Epithelial cell of prostate (primary cell): ENCODE data around the gene RAN.
"Not testable (repeated sequence)": the region's sequence is repeated elsewhere in the genome, so short reads cannot be mapped to it uniquely, and the experiment has no call there.

Experiments used
- DNase-seq: peaks from one replicate; pipeline ENCODE4 v3.0.0-alpha.2; 2011; ENCODE audit warnings: low read depth, low spot score
- H3K27ac ChIP-seq: fragments of 450-650 bp; 2 replicates; pipeline ENCODE4 v1.5.1; 2017; ENCODE audit warnings: mild to moderate bottlenecking

Gene RAN

DNA sequence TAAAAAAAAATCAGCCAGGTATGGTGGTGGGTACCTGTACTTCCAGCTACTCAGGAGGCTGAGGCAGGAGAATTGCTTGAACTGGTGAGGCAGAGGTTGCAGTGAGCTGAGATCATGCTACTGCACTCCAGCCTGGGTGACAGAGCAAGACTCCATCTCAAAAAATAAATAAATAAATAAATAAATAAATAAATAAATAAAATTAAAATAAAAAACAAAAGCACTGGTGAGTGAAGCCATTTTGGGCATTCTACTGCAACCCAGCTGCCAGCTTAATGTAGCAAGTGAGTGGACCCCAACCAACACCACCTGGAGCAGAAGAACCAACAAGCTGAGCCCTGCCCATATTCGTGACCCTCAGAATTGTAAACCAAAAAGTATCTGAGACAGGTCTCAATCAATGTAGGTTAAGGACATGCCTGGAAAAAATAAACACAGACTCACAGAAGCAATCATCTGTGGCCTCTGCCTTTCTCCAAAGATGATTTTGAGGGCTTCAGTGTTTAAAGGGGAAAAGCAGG lies 23.0 kb upstream of the RAN start:
- H3K27ac ChIP-seq, DNase-seq: not testable (repeated sequence)

DNA sequence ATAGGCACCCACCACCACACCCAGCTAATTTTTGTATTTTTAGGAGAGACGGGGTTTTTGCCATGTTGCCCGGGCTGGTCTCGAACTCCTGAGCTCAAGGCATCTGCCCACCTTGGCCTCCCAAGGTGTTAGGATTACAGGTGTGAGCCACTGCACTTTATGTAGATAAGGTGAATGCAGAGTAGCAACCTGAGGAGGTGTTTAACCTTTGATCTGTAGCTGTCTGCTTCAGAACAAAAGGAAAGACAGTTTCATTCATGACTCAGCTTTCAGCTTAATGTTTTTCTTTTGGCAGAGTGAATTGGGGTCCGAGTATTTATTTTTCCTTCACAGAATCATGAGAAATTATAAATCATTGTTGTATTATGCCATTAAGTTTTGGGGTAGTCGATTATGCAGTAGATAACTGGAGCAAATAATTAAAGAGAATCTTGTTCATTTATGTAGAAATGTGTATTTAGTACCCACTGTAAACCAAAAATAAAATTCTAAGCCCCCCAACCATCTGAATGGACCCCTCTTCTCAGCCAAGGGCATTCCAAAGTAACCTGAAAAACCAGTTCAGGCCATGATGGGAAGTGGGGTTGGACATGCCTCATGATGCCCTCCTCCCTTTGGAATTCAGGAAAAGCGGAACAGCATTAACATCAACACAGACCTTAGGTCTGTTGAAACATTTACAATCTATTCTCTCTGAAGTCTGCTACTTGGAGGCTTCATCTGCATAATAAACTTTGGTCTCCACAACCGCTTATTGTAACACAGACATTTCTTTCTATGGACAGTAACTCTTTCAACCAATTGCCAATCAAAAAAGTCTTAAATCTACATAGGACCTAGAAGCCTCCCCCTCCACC lies 22.1 kb upstream of the RAN start:
- no peak for DNase-seq
- H3K27ac ChIP-seq = peak overlapping the region; percentile 8

DNA sequence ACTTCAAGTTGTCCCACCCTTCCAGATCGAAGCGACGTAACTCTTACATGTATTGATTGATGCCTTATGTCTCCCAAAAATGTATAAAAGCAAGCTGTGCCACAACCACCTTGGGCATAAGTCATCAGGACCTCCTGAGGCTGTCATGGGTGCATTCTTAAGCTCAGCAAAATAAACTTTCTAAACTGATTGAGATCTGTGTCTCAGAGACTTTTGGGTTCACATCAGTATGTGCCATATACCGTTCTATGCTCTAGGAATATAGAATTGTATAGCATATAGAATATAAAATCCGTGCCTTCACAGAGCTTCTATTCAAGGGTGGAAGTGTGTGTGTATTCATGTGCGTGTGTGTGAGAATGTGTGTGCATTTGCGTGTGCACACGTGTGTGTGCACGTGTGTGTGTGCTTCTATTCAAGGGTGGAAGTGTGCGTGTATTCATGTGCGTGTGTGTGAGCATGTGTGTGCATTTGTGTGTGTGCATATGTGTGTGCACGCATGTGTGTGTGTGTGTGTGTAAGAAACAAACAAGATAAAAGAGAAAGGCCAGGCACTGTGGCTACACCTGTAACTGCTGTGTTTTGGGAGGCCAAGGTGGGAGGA lies 21.3 kb upstream of the RAN start:
- H3K27ac ChIP-seq = no peak overlapping the region
- DNase-seq = no peak

DNA sequence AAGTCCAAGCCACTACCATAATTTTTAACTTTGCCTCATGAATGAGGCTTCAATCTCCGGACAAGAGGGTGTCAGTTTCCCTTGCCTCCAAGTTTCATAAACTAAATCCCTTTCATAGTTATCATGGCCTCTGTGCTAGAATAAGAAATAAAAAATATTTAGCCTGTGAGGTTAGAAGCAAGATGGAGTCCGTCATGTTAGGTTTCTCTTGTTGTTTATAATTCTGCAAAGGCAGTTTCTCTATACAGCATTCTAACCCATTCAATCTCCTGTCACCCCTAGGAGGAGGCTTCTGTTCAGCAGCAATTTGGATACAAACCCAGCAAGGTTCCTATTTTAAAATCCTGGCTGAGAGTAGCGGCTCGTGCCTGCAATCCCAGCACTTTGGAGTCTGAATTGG lies 15.8 kb upstream of the RAN start:
- no peak for DNase-seq

DNA sequence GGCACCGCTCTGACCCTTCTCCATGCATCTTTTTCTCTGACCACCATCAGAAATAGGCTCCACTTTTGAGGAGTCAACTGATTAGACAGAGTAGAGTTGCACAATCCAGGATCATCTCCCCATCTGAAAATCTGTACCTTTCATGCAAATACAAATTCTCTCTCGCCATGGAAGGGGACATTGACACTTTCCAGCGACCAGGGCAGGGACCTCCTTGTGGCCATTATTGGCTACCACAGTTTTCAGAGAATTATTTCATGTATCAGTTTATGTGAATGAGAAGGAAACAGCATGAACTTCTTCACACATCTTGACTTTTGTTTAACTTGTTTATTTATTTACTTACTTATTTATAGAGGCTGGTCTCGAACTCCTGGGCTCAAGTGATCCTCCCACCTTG lies 13.8 kb upstream of the RAN start:
- no peak overlapping the region for H3K27ac ChIP-seq
- no peak for DNase-seq

More for the DNA sequence above, 15.8 kb upstream of the RAN start:
- no peak overlapping the region for H3K27ac ChIP-seq

DNA sequence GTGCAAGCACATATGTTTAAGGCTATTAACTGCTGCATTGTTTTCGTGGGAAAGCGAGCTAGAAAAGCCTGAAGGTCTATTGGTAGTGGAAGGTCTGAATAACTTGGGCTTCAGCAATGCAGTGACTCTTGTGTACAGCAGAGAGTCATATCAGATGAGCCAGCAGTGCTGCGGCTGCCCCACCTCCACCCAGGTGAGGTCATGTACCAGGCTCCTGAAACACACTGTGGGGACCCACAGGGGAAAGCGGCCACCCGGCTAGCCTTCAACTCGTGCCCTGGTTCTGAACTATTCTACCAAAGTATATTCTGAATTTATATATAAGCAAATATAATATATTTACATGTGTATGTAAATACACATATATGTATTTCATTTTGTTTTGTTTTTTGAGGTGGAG lies 12.7 kb upstream of the RAN start:
- H3K27ac ChIP-seq = no peak overlapping the region
- DNase-seq = no peak

DNA sequence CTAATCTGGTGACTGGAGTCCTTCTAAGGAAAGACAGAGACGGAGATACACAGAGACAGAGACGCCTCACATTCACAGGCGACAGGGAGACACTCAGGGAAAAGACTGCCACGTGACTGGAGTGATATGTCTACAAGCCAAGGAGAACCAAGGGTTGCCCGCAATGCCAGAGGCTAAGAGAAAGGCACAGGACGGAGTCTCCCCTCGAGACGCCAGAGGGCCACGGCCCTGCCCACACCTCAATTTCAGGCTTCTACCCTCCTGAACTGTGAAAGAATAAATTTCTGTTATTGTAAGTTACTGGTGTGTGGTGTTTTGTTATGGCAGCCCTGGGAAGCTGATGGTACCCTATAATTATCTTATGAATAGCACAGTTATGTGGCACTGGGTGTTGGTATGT lies 11.6 kb upstream of the RAN start:
- no peak for DNase-seq
- H3K27ac ChIP-seq = no peak overlapping the region

DNA sequence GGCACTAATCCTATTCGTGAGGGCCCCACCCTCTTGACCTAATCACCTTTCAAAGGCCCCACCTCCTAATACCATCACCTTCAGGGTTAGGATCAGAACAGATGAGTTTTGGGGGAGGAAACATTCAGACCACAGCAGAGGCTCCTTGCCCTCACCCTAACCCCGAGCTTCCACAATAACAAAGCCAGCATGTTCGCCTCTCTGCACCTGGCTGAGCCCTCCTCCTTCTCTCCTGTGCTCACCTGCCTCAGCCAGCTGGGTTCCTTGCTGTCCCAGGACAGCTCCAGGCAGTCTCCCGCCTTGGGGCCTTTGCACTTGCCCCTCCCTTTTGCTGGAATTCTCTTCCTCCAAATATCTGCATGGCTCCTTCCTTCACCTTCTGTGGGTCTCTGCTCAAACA lies 9.7 kb upstream of the RAN start:
- no peak for DNase-seq
- H3K27ac ChIP-seq = no peak overlapping the region

DNA sequence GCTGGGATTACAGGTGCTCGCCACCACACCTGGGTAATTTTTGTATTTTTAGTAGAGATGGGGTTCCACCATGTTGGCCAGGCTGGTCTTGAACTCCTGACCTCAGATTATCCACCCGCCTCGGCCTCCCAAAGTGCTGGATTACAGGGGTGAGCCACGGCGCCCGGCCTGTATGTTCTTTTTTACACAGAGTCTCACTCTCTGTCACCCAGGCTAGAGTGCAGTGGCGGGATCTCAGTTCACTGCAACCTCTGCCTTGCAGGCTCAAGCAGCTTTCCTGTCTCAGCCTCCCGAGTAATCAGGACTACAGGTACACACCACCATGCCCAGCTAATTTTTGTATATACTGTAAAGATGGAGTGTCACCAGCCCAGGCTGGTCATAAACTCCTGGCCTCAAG lies 9.1 kb upstream of the RAN start:
- DNase-seq, H3K27ac ChIP-seq: not testable (repeated sequence)

DNA sequence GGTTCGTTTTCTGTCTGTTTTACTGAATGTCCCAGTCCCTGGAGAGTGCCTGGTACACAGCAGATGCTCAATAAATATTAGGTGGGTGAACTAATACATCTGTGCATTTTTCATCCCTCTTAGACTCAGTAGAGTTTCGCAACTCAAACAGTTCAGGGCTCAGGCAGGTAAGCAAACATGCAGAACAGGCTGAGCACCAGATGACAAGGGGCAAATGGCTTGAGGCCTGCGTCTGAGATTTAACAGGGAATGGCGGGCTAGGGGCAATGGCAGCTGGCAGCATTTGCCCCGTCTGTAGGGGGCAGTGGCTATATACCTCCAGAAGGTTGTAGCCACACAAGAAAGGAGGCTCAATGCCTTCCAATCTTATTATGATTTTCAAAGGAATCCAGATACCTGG lies 8.6 kb upstream of the RAN start:
- no peak for DNase-seq
- no peak overlapping the region for H3K27ac ChIP-seq

DNA sequence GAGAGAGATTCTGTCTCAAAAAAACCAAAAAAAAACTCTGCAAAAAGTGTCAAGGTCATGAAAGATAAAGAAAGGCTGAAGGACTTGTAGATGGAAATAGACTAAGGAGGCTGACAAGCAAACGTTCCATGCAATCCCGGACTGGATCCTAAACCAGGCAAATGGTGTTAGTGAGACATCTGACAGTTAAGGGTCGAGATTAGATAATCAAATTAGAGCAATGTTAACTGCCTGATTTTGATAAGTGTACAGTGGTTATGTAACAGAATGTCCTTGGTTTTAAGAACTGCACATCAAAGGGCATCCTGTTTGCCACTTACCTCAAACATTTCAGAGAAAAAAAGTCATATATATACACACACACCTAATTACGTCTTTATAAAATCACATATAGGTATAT lies 3.5 kb upstream of the RAN start:
- no peak overlapping the region for H3K27ac ChIP-seq
- no peak for DNase-seq

DNA sequence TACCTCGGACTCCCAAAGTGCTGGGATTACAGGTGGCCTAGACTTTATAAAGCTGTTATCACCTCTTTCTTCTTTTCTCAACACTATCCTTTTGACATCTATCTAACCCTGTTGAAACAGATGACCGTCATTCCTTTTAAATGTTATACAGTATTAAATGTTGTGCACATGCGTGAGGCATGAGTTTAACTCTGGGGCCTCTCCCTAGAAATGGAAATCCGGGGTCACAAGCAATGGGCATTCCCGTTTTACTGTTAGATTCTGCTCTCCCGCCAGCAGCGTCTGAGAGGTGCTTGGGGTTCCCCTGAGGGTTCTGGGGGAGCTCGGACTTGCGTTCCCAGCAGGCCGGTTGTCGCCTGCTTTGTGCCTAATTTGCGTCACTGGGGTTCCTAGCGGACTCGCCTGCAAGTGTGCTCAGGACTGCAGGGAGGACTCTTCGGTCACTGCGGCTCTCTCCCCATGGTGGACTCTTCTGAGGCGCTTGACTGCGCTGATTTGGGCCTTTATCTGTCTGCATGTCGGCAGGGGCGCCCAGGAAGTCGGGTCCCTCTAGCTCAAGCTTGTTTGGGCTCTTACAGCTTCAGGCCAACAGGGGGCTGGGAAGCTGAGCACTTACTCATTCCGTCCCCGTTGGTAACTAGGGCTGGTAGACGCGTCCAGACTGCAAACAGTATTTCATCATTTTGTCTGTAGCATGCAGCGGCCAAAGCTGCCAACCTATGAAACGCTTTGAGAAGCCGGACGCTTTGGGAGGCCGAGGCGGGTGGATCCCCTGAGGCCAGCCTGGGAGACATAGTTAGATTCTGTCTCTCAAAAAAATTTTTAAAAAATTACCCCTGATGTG lies 1.2 kb upstream of the RAN start:
- peak; percentile 75 for DNase-seq
- peak overlapping the region; percentile 83 for H3K27ac ChIP-seq

DNA sequence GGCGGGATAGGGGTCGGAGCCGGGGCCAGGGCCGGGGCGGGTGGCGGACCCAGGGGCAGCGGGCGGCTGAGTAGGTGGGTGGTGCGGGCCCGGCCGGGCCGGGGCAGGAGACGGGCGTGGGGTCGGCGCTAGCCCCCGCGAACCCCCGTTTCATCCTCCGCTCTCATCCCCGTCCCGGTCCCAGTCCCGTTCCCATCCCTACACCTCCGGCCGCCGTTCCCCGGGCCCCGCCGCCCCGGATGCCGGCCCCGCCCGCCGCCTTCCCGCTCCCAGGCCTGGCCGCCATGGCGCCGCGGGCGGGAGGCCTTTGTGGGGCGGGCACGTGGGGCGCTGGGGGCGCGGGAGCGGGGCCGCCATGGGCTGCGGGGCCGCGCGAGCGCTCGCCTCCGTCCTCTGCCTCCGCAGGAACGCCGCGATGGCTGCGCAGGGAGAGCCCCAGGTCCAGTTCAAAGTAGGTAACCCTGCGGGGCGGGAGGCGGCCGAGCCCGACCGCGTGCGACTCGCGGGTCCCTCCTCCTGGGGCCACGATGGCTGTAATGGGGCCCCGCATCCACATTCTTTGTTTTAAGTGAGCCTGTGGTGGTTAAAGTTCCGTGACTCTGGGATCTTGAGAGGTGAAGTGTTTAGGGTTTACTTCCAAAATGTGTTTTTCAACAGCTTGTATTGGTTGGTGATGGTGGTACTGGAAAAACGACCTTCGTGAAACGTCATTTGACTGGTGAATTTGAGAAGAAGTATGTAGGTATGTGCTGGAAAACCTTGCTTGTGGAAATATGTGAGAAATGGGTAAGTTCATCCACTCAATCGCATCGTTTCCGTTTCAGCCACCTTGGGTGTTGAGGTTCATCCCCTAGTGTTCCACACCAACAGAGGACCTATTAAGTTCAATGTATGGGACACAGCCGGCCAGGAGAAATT lies 572 bp downstream of the RAN start:
- DNase-seq = no peak
- H3K27ac ChIP-seq = peak overlapping the region; percentile 83

DNA sequence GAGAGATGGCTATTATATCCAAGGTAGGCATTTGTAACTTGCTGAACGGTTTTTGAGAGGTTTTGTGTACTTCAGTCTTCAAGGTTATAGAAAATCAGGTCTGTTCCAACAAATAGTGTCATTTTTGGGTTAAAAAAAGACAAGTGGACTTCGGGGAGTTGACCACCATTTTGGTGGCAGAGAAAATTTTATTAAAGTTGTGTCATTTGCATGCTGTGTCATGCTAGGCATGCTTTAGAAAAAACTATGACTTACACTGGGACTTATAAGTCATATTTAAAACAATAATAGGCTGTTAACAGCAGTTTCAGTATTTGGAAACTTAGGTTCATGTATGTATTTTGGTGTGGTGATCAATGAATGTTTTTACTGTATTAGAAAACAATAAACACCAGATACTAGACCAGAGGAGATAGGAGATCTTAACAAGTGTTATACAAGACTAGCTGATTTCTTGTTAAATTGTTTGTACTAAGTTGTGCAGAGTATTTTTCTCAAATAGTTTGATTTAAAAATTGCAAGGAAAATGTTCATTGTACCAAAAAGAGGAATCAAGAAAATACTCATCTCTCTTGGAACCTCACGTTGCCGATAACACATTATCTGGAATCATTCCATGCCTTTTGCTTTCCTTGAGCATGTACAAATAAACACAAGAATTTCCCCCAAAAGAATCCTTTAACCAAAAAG lies 1.4 kb downstream of the RAN start:
- peak overlapping the region; percentile 83 for H3K27ac ChIP-seq

DNA sequence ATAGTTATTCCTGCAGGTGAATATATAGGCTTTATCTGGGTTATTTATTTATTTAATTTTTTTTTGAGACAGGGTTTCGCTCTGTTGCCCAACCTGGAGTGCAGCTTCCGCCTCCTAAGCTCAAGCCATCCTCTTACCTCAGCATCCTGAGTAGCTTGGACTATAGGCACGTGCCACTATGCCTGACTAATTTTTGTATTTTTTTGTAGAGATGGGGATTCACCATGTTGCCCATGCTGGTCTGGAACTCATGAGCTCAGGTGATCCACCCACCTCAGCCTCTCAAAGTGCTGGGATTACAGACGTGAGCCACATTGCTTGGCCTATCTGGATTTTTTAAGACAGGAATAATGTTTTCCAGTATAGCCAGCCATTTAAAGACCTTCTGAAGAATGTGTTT lies 2.0 kb downstream of the RAN start:
- peak overlapping the region; percentile 83 for H3K27ac ChIP-seq

More for the DNA sequence above, 1.4 kb downstream of the RAN start:
- DNase-seq = no peak

DNA sequence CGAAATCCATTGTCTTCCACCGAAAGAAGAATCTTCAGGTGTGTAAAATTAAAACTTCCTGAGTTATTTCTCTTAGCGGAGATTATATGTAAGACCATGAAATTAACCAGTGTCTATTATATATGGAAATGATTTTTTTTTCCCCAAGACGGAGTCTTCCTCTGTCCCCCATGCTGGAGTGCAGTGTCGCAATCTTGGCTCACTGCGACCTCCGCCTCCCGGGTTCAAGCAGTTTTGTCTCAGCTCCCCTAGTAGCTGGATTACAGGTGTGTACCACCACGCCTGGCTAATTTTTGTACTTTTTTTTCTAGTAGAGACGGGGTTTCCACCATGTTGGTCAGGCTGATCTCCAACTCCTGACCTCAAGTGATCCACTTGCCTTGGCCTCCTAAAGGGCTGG lies 2.8 kb downstream of the RAN start:
- no peak for DNase-seq
- no peak overlapping the region for H3K27ac ChIP-seq

More for the DNA sequence above, 2.0 kb downstream of the RAN start:
- no peak for DNase-seq

DNA sequence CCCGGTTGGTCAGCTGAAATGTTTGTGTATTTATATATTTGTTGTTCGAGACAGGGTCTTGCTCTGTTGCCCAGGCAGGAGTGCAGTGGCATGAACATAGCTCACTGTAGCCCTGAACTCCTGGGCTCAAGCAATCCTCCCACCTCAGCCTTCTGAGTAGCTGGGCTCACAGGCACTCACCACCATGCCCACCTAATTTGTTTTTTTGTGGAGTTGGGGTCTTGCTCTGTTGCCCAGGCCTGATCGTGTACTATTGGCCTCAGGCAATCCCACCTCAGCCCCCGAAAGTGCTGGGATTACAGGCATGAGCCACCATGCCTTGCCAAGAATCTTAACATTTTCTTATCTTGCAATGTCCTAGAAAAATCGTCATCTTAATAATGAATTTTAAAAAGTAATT lies 3.3 kb downstream of the RAN start:
- no peak for DNase-seq
- no peak overlapping the region for H3K27ac ChIP-seq

DNA sequence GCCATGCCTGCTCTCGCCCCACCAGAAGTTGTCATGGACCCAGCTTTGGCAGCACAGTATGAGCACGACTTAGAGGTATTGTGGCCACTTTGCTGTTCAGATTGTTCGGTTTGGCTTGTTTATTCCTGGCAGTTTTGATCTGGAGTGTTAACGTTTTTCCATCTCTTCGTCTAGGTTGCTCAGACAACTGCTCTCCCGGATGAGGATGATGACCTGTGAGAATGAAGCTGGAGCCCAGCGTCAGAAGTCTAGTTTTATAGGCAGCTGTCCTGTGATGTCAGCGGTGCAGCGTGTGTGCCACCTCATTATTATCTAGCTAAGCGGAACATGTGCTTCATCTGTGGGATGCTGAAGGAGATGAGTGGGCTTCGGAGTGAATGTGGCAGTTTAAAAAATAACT lies 3.8 kb downstream of the RAN start:
- DNase-seq, H3K27ac ChIP-seq: not testable (repeated sequence)

DNA sequence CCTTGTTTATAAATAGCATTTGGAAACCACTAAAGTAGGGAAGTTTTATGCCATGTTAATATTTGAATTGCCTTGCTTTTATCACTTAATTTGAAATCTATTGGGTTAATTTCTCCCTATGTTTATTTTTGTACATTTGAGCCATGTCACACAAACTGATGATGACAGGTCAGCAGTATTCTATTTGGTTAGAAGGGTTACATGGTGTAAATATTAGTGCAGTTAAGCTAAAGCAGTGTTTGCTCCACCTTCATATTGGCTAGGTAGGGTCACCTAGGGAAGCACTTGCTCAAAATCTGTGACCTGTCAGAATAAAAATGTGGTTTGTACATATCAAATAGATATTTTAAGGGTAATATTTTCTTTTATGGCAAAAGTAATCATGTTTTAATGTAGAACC lies 4.4 kb downstream of the RAN start:
- no peak for DNase-seq
- H3K27ac ChIP-seq = no peak overlapping the region
